GM21737 (cell line): Measurements from ENCODE around the gene DNASE1L3.

Source experiments
- ATAC-seq: cut with Tn5 transposase; IDR thresholded peaks from one replicate; pipeline ENCODE4 v1.9.1; 2021; ENCODE audit warnings: mild to moderate bottlenecking, moderate library complexity; ENCODE audit not compliant: unreplicated experiment

Gene DNASE1L3

GRCh38 chr3:58180099-58180880 lies 30.5 kb downstream of the DNASE1L3 start:
- ATAC-seq, result no peak

- no peak for ATAC-seq
These were observed 31.3 kb downstream of the DNASE1L3 start for GRCh38 chr3:58179235-58180098.

GRCh38 chr3:58178528-58179234 lies 32.1 kb downstream of the DNASE1L3 start:
- no peak for ATAC-seq

GRCh38 chr3:58177747-58178527 lies 32.8 kb downstream of the DNASE1L3 start:
- peak; percentile 72 for ATAC-seq

- no peak for ATAC-seq
These were observed 33.8 kb downstream of the DNASE1L3 start for GRCh38 chr3:58176827-58177489.

- no peak for ATAC-seq
These were observed 34.6 kb downstream of the DNASE1L3 start for GRCh38 chr3:58176185-58176530.

GRCh38 chr3:58175437-58176184 lies 35.2 kb downstream of the DNASE1L3 start:
- no peak for ATAC-seq

- no peak for ATAC-seq
These were observed 35.7 kb downstream of the DNASE1L3 start for GRCh38 chr3:58175187-58175436.

GRCh38 chr3:58173669-58174398 lies 36.9 kb downstream of the DNASE1L3 start:
- ATAC-seq, result no peak

GRCh38 chr3:58173029-58173668 lies 37.6 kb downstream of the DNASE1L3 start:
- ATAC-seq, result no peak

- no peak for ATAC-seq
These were observed 39.6 kb downstream of the DNASE1L3 start for GRCh38 chr3:58171126-58171525.

GRCh38 chr3:58170376-58170775 lies 40.4 kb downstream of the DNASE1L3 start:
- no peak for ATAC-seq

- no peak for ATAC-seq
These were observed 41.4 kb downstream of the DNASE1L3 start for GRCh38 chr3:58169371-58169770.

GRCh38 chr3:58168498-58168897 lies 42.3 kb downstream of the DNASE1L3 start:
- ATAC-seq, result no peak

- ATAC-seq, result no peak
These were observed 43.1 kb downstream of the DNASE1L3 start for GRCh38 chr3:58167431-58168351.

- ATAC-seq, result no peak
These were observed 45.6 kb downstream of the DNASE1L3 start for GRCh38 chr3:58164906-58165821.
